ENCODE data around the gene SKA3. TPM values are rescaled to one million over a fixed set of nuclear protein-coding genes. Genes with fewer than 3 reads are reported as not detected.
"Not testable (repeated sequence)": the region's sequence is repeated elsewhere in the genome, so short reads cannot be mapped to it uniquely, and the experiment has no call there.

The SKA3 gene
- total RNA-seq, 1 experiment from 2014 or later, result 61.8 TPM

GRCh38 chr13:21194756-21195155 lies 18.4 kb upstream of the SKA3 start:
- H3K27ac Mint-ChIP-seq; H4K91ac ChIP-seq (ENCODE audit: insufficient read length, low read depth, low read length); H3K4me1 ChIP-seq (ENCODE audit: insufficient read depth, low read length); H3K56ac ChIP-seq (ENCODE audit: insufficient read length, low read depth, low read length); H3K79me2 ChIP-seq (ENCODE audit: insufficient read depth, low read length); H3K27me3 ChIP-seq (ENCODE audit: insufficient read depth, low read length); H3K27ac ChIP-seq (ENCODE audit: insufficient read length, low read depth, low read length); H3K23ac ChIP-seq (ENCODE audit: insufficient read length, low read depth, low read length); H2AFZ ChIP-seq (ENCODE audit: low read length); H4K8ac ChIP-seq (replicated peaks; ENCODE audit: insufficient read length, low read depth, low read length); H3T11ph ChIP-seq (ENCODE audit: low read length); H3K4me1 Mint-ChIP-seq; H3K79me1 ChIP-seq (ENCODE audit: insufficient read depth, low read depth, low read length, poor library complexity, severe bottlenecking); H2BK120ac ChIP-seq (ENCODE audit: low read depth, low read length, poor library complexity, severe bottlenecking); H3K4me3 Mint-ChIP-seq; H2AK5ac ChIP-seq (ENCODE audit: insufficient read length, low read length); H3K18ac ChIP-seq (ENCODE audit: insufficient read length, low read depth, low read length); H3K14ac ChIP-seq (ENCODE audit: insufficient read depth, low read length); H3K4ac ChIP-seq (ENCODE audit: low read depth, low read length); H3K27me3 Mint-ChIP-seq (ENCODE audit: low read depth); DNase-seq; H3K9me3 ChIP-seq (ENCODE audit: control insufficient read depth, low read depth, low read length); H2BK20ac ChIP-seq (ENCODE audit: low read depth, low read length, poor library complexity, severe bottlenecking); H3K36me3 Mint-ChIP-seq (ENCODE audit: insufficient read depth in 1 of 3, low read depth in 3 of 3); H4K20me1 ChIP-seq (ENCODE audit: control insufficient read depth, insufficient read depth, insufficient read length); H4K5ac ChIP-seq (ENCODE audit: insufficient read length, low read depth, low read length); H2BK12ac ChIP-seq (ENCODE audit: insufficient read length, low read depth, low read length); H2BK5ac ChIP-seq (ENCODE audit: insufficient read length, low read length); H3K9ac ChIP-seq (ENCODE audit: extremely low read depth, insufficient read length, low read length); H3K23me2 ChIP-seq (ENCODE audit: insufficient read length, low read depth, low read length, poor library complexity, severe bottlenecking); H3K4me2 ChIP-seq (ENCODE audit: insufficient read depth, insufficient read length, low read length); H2BK15ac ChIP-seq (ENCODE audit: low read depth, low read length): not testable (repeated sequence)
- H3K9me3 Mint-ChIP-seq, result peaks cover 15% of the 10 kb centered on the region in 2 experiments
- no CpG with 5 or more reads among the region's 2 CpGs for WGBS (ENCODE audit: extremely low coverage, insufficient read length, low lambda C conversion rate)

- not testable (repeated sequence) for H3K79me2 ChIP-seq (ENCODE audit: insufficient read depth, low read length); H3K18ac ChIP-seq (ENCODE audit: insufficient read length, low read depth, low read length); DNase-seq; H4K8ac ChIP-seq (replicated peaks; ENCODE audit: insufficient read length, low read depth, low read length); H3K4me3 Mint-ChIP-seq; H3K56ac ChIP-seq (ENCODE audit: insufficient read length, low read depth, low read length); H2BK20ac ChIP-seq (ENCODE audit: low read depth, low read length, poor library complexity, severe bottlenecking); H3K9ac ChIP-seq (ENCODE audit: extremely low read depth, insufficient read length, low read length); H3K27ac ChIP-seq (ENCODE audit: insufficient read length, low read depth, low read length); H3K4me1 Mint-ChIP-seq; H4K91ac ChIP-seq (ENCODE audit: insufficient read length, low read depth, low read length); H3K27me3 ChIP-seq (ENCODE audit: insufficient read depth, low read length); H3K23ac ChIP-seq (ENCODE audit: insufficient read length, low read depth, low read length); H4K5ac ChIP-seq (ENCODE audit: insufficient read length, low read depth, low read length); H2BK120ac ChIP-seq (ENCODE audit: low read depth, low read length, poor library complexity, severe bottlenecking); H3K4me1 ChIP-seq (ENCODE audit: insufficient read depth, low read length); H2AFZ ChIP-seq (ENCODE audit: low read length); H4K20me1 ChIP-seq (ENCODE audit: control insufficient read depth, insufficient read depth, insufficient read length); H2BK12ac ChIP-seq (ENCODE audit: insufficient read length, low read depth, low read length); H3T11ph ChIP-seq (ENCODE audit: low read length); H2BK15ac ChIP-seq (ENCODE audit: low read depth, low read length); H2AK5ac ChIP-seq (ENCODE audit: insufficient read length, low read length); H3K79me1 ChIP-seq (ENCODE audit: insufficient read depth, low read depth, low read length, poor library complexity, severe bottlenecking); H2BK5ac ChIP-seq (ENCODE audit: insufficient read length, low read length); H3K14ac ChIP-seq (ENCODE audit: insufficient read depth, low read length); H3K23me2 ChIP-seq (ENCODE audit: insufficient read length, low read depth, low read length, poor library complexity, severe bottlenecking); H3K9me3 ChIP-seq (ENCODE audit: control insufficient read depth, low read depth, low read length); H3K4ac ChIP-seq (ENCODE audit: low read depth, low read length); H3K4me2 ChIP-seq (ENCODE audit: insufficient read depth, insufficient read length, low read length); H3K36me3 Mint-ChIP-seq (ENCODE audit: insufficient read depth in 1 of 3, low read depth in 3 of 3); H3K27me3 Mint-ChIP-seq (ENCODE audit: low read depth); H3K27ac Mint-ChIP-seq
- no CpG with 5 or more reads among the region's 35 CpGs for WGBS (ENCODE audit: extremely low coverage, insufficient read length, low lambda C conversion rate)
- peaks cover 26 to 30% of the 10 kb centered on the region in 2 experiments; a peak in 4 of 5 replicates for H3K9me3 Mint-ChIP-seq
Measured at GRCh38 chr13:21186410-21186809, 10.1 kb upstream of the SKA3 start.
